Measurements from ENCODE around the gene ADGRV1.

Gene ADGRV1

GRCh38 chr5:90644132-90644531 lies 85.5 kb downstream of the ADGRV1 start:
- TF ChIP-seq CTCF (IDR thresholded peaks at IDR 0.05): no peak
- H3K4me3 ChIP-seq: no peak overlapping the region
- no peak overlapping the region for H3K27ac ChIP-seq
- DNase-seq (ENCODE audit: low spot score): no peak

- no peak overlapping the region for H3K27ac ChIP-seq
- TF ChIP-seq CTCF (IDR thresholded peaks at IDR 0.05): no peak
- no peak for DNase-seq (ENCODE audit: low spot score)
Observed at GRCh38 chr5:90645024-90645610, 86.5 kb downstream of the ADGRV1 start.

GRCh38 chr5:90650767-90651166 lies 92.2 kb downstream of the ADGRV1 start:
- TF ChIP-seq CTCF (IDR thresholded peaks at IDR 0.05): no peak
- no peak for DNase-seq (ENCODE audit: low spot score)
- Histone ChIP-seq H3K4me3 (no peak overlapping the region), H3K27ac (no peak overlapping the region)

More at GRCh38 chr5:90645024-90645610, 86.5 kb downstream of the ADGRV1 start:
- H3K4me3 ChIP-seq: no peak overlapping the region

GRCh38 chr5:90654215-90654614 lies 95.6 kb downstream of the ADGRV1 start:
- Histone ChIP-seq H3K27ac (no peak overlapping the region), H3K4me3 (no peak overlapping the region)
- no peak for TF ChIP-seq CTCF (IDR thresholded peaks at IDR 0.05)
- DNase-seq (ENCODE audit: low spot score): no peak

- TF ChIP-seq CTCF (IDR thresholded peaks at IDR 0.05): no peak
- no peak overlapping the region for H3K4me3 ChIP-seq
- DNase-seq (ENCODE audit: low spot score): no peak
- H3K27ac ChIP-seq: no peak overlapping the region
Observed at GRCh38 chr5:90655423-90655822, 96.8 kb downstream of the ADGRV1 start.

- no peak overlapping the region for H3K4me3 ChIP-seq
- no peak for DNase-seq (ENCODE audit: low spot score)
- no peak for TF ChIP-seq CTCF (IDR thresholded peaks at IDR 0.05)
- no peak overlapping the region for H3K27ac ChIP-seq
Observed at GRCh38 chr5:90657030-90657429, 98.4 kb downstream of the ADGRV1 start.

GRCh38 chr5:90657788-90658187 lies 99.2 kb downstream of the ADGRV1 start:
- no peak overlapping the region for H3K27ac ChIP-seq
- H3K4me3 ChIP-seq: no peak overlapping the region
- no peak for TF ChIP-seq CTCF (IDR thresholded peaks at IDR 0.05)
- DNase-seq (ENCODE audit: low spot score): no peak
